AG04450 (cell line): Measurements from ENCODE around the gene SRRT. TPM values are rescaled to one million over a fixed set of nuclear protein-coding genes. Genes with fewer than 3 reads are reported as not detected.
A peak's percentile ranks its signal among the peaks of the same experiment; 100 is the strongest.
"Not testable (repeated sequence)": the region's sequence is repeated elsewhere in the genome, so short reads cannot be mapped to it uniquely, and the experiment has no call there.

Experiments
- CTCF ChIA-PET: fragments of 300-600, 350-600 bp; formaldehyde crosslinking; extraction: SDS; loops from one replicate; lab custom pipeline; 2022; ENCODE audit warnings: antibody characterized with exemption, inconsistent platforms; lab: Charles Lee
- POLR2A ChIA-PET: fragments of 350-600 bp; formaldehyde crosslinking; extraction: SDS; loops from one replicate; lab custom pipeline; 2021; ENCODE audit warnings: antibody characterized with exemption, inconsistent platforms; lab: Yijun Ruan, JAX
- DNase-seq: peaks from one replicate; pipeline ENCODE4 v3.0.0-alpha.2; 2011; ENCODE audit warnings: low read depth, low spot score
- H3K27ac ChIP-seq: one replicate; pipeline ENCODE4 v1.5.1; 2012; ENCODE audit warnings: low read depth, low read length, control low read depth
- H3K27me3 ChIP-seq: one replicate; pipeline ENCODE4 v1.6.0; 2012; ENCODE audit warnings: low read length; ENCODE audit not compliant: control insufficient read depth, insufficient read depth
- H3K4me3 ChIP-seq: 2 replicates; pipeline ENCODE4 v1.5.1; 2011; ENCODE audit warnings: mild to moderate bottlenecking, low read depth, low read length, control low read depth
- H3K9me3 ChIP-seq: 2 replicates; pipeline ENCODE4 v1.5.1; 2012; ENCODE audit warnings: low read length; ENCODE audit not compliant: control insufficient read depth, insufficient read depth
- polyA plus RNA-seq: library from polyadenylated mRNA; depleted of rRNA; stranded (reverse); fragments of >200 nt; gene quantifications from 2 replicates; pipeline ENCODE4 v1.2.3, GENCODE V29; 2011
- TF ChIP-seq, protein P1 (sequence below): IDR thresholded peaks from 2 replicates; pipeline ENCODE4 v1.5.1; 2011; ENCODE audit warnings: low read depth, low read length, control low read depth, inconsistent platforms

The SRRT gene
- polyA plus RNA-seq, 1 experiment, result 42.4 TPM

GRCh38 chr7:100840470-100841100, 34.3 kb upstream of the SRRT start:
- ChIA-PET POLR2A (interaction anchor here (0.6 kb wide), 1 partner anchor 49 kb away, joined by 3 read pairs; no protein-coding TSS in a partner anchor), CTCF (interaction anchor here (2.4 kb wide), 1 partner anchor 135 kb away, joined by 14 read pairs; the partner anchor contains the start of gene POP7)
- no peak for DNase-seq
- Histone ChIP-seq H3K27ac (no peak overlapping the region), H3K9me3 (no peaks in the 10 kb centered on the region; the same call in 1 of the 2 replicates), H3K27me3 (no peaks in the 10 kb centered on the region), H3K4me3 (no peak overlapping the region)
- TF ChIP-seq, protein P1, sequence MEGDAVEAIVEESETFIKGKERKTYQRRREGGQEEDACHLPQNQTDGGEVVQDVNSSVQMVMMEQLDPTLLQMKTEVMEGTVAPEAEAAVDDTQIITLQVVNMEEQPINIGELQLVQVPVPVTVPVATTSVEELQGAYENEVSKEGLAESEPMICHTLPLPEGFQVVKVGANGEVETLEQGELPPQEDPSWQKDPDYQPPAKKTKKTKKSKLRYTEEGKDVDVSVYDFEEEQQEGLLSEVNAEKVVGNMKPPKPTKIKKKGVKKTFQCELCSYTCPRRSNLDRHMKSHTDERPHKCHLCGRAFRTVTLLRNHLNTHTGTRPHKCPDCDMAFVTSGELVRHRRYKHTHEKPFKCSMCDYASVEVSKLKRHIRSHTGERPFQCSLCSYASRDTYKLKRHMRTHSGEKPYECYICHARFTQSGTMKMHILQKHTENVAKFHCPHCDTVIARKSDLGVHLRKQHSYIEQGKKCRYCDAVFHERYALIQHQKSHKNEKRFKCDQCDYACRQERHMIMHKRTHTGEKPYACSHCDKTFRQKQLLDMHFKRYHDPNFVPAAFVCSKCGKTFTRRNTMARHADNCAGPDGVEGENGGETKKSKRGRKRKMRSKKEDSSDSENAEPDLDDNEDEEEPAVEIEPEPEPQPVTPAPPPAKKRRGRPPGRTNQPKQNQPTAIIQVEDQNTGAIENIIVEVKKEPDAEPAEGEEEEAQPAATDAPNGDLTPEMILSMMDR, result no peak

DNA sequence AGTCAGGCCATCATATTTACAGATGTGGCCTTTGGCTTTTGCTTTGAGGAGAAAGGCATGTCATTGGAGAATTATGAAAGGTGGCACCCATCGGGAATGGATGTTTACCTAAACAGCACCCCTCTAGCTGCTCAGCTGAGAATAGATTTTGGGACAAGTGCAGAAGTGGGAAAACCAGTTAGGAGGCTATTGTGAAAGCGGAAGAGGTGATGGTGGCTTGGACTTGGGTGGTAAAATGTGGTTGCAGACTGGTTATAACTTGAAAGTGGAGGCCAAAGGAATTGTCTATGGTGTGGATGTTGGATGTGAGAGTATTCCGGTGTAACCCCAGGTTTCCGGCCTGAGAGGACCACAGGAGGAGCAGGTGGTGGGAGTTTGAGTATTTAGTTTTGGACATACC, 27.5 kb upstream of the SRRT start:
- CTCF ChIA-PET, result interaction anchor here (0.6 kb wide), 1 partner anchor 283 kb away, joined by 3 read pairs; no protein-coding TSS in a partner anchor
- DNase-seq, result no peak
- H3K4me3 ChIP-seq, result no peak overlapping the region
- TF ChIP-seq, protein P1, result no peak
- no peaks in the 10 kb centered on the region for H3K27me3 ChIP-seq
- no peaks in the 10 kb centered on the region for H3K9me3 ChIP-seq
- H3K27ac ChIP-seq, result no peak overlapping the region
- POLR2A ChIA-PET, result interaction anchor here (0.6 kb wide), 1 partner anchor 15 kb away, joined by 3 read pairs; no protein-coding TSS in a partner anchor

GRCh38 chr7:100852048-100852872, 22.6 kb upstream of the SRRT start, which contains the start of gene SLC12A9:
SLC12A9 (plus strand) TSS chr7:100852713; CDS start chr7:100854198, 1,485 bp downstream.
- peak within 1 kb of the TSS; percentile 83 for H3K4me3 ChIP-seq
- no peaks in the 10 kb centered on the region for H3K9me3 ChIP-seq
- no peak within 1 kb of the TSS for H3K27ac ChIP-seq
- TF ChIP-seq, protein P1, result peak; percentile 89
- POLR2A ChIA-PET, result interaction anchor here (0.6 to 3.3 kb wide), 16 partner anchors 15 to 292 kb away, joined by 3 to 17 read pairs (median 4); partner anchors contain the start of genes EPHB4, EPO, POP7 and SRRT
- CTCF ChIA-PET, result interaction anchor here (0.6 to 5.3 kb wide), 42 partner anchors 10 to 387 kb away, joined by 3 to 165 read pairs (median 4); partner anchors contain the start of genes EPHB4, EPO, FBXO24 and MOSPD3
- DNase-seq, result peak; percentile 73
- H3K27me3 ChIP-seq, result no peaks in the 10 kb centered on the region

- TF ChIP-seq, protein P1, result no peak
- no peak for DNase-seq
- Histone ChIP-seq H3K27me3 (no peaks in the 10 kb centered on the region), H3K4me3 (no peak overlapping the region), H3K9me3 (no peaks in the 10 kb centered on the region), H3K27ac (no peak overlapping the region)
- ChIA-PET POLR2A (interaction anchor here (0.6 to 3.3 kb wide), 4 partner anchors 27 to 507 kb away, joined by 5 to 12 read pairs (median 8); partner anchors contain the start of gene EPHB4), CTCF (interaction anchor here (5.3 kb wide), 1 partner anchor 150 kb away, joined by 165 read pairs; the partner anchor contains the start of gene POP7)
These were observed 20.6 kb upstream of the SRRT start for GRCh38 chr7:100854146-100854895.

DNA sequence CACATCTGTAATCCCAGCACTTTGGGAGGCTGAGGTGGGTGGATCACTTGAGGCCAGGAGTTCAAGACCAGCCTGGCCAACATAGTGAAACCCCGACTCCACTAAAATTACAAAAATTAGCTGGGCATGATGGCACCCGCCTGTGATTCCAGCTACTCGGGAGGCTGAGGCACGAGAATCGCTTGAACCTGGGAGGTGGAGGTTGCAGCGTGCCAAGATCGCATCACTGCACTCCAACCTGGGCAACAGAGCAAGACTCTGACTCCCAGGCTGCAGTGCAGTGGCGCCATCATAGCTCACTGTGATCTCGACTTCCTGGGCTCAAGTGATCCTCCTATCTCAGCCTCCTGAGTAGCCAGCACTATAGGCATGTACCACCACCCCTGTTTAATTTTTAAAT, 20.0 kb upstream of the SRRT start:
- not testable (repeated sequence) for H3K27me3 ChIP-seq, DNase-seq, H3K27ac ChIP-seq, H3K4me3 ChIP-seq, H3K9me3 ChIP-seq
- ChIA-PET POLR2A (interaction anchor here (0.6 to 1.1 kb wide), 2 partner anchors 20 to 252 kb away, joined by 3 to 9 read pairs; partner anchors contain the start of gene SRRT), CTCF (interaction anchor here (5.3 kb wide), 1 partner anchor 151 kb away, joined by 165 read pairs; the partner anchor contains the start of gene POP7)
